H1 (cell line): Measurements from ENCODE around the gene SMYD3. TPM values are rescaled to one million over a fixed set of nuclear protein-coding genes. Genes with fewer than 3 reads are reported as not detected.

Experiments
- BRCA1 ChIP-seq: IDR thresholded peaks from 2 replicates; pipeline ENCODE4 v1.6.1; 2012; ENCODE audit warnings: low read depth, low read length, improper control_type of control experiment
- CHD7 ChIP-seq: fragments of 300-600 bp; sonication (generic); IDR thresholded peaks from 2 replicates; pipeline ENCODE4 v1.7.1; 2012; ENCODE audit warnings: low read length, moderate library complexity, mild to moderate bottlenecking, inconsistent platforms; ENCODE audit not compliant: insufficient replicate concordance
- CTCF ChIP-seq, 3 experiments: IDR thresholded peaks; 1 replicate in 2 of 3; 2 replicates in 1 of 3; pipeline versions ENCODE4 v1.5.1 to v1.6.1; 2011; ENCODE audit warnings: low read length in 3 of 3, mild to moderate bottlenecking in 3 of 3, inconsistent platforms in 2 of 3, low read depth in 1 of 3, moderate library complexity in 1 of 3; ENCODE audit not compliant: insufficient read depth in 1 of 3; ENCODE audit errors: control extremely low read depth in 1 of 3
- EGR1 ChIP-seq: IDR thresholded peaks from 2 replicates; pipeline ENCODE4 v1.6.1; 2011; ENCODE audit warnings: low read depth, low read length, borderline replicate concordance
- JUND ChIP-seq: IDR thresholded peaks from 2 replicates; pipeline ENCODE4 v1.6.1; 2011; ENCODE audit warnings: mild to moderate bottlenecking, improper control_type of control experiment, low read length
- SP2 ChIP-seq: IDR thresholded peaks from 2 replicates; pipeline ENCODE4 v1.6.1; 2012; ENCODE audit warnings: mild to moderate bottlenecking, low read length, inconsistent platforms
- USF2 ChIP-seq: IDR thresholded peaks from 2 replicates; pipeline ENCODE4 v1.6.1; 2011; ENCODE audit warnings: low read length, improper control_type of control experiment
- polyA plus RNA-seq, 7 experiments: library from polyadenylated mRNA; depleted of rRNA in 3 of 7; stranded (reverse) in 5 of 7; unstranded in 2 of 7; fragments of >200 nt in 5 of 7; fragments of 200-250 nt in 2 of 7; gene quantifications; 1 replicate in 5 of 7; 2 replicates in 1 of 7; 4 replicates in 1 of 7; pipeline versions ENCODE4 v1.2.1 to v1.2.3, GENCODE V29; 2011 to 2013; ENCODE audit warnings: missing spikeins in 2 of 7, mixed read lengths in 2 of 7
- total RNA-seq: library from RNA; stranded (reverse); fragmentation: NEBNext Ultra II Directional; extraction: Animal tissue kit (Norgen Biotek cat#: 25700); gene quantifications from 2 replicates; pipeline ENCODE4 v1.2.1, GENCODE V29; 2021

Gene SMYD3
- total and polyA plus RNA-seq, 2 of the 8 experiments (the other 6 are each of a cell fraction or from before 2014, with no cell fraction given) = 17.3 to 25.4 TPM

GRCh38 chr1:246295968-246296367, 211.1 kb downstream of the SMYD3 start (continued):
- TF ChIP-seq CHD7 (no peak), USF2 (no peak), SP2 (no peak), BRCA1 (no peak), CTCF (IDR thresholded peaks at IDR 0.05; ENCODE audit: control extremely low read depth in 1 of 3, insufficient read depth in 1 of 3, low read depth in 1 of 3, low read length in 3 of 3) (no peak), EGR1 (no peak), JUND (no peak)
